A549 (cell line): ENCODE measurements around the gene ASTL. TPM values are rescaled to one million over a fixed set of nuclear protein-coding genes. Genes with fewer than 3 reads are reported as not detected.

Experiments
- ATAC-seq, 2 experiments: fragments of 200-7000 bp in 1 of 2; fragments of >200 bp in 1 of 2; cut with Nextera tagmentation in 1 of 2; cut with Tn5 transposase in 1 of 2; 3 replicates each; pipeline versions ENCODE4 v1.8.0 to v1.9.1; 2018 to 2020; ENCODE audit warnings: mild to moderate bottlenecking in 1 of 2, moderate library complexity in 1 of 2
- CTCF ChIA-PET: fragments of 300-600 bp; sonication (Branson Sonifier 250); formaldehyde crosslinking; extraction: SDS; loops from one replicate; lab custom pipeline; 2021; ENCODE audit warnings: antibody characterized with exemption, inconsistent platforms; lab: Yijun Ruan, JAX
- POLR2A ChIA-PET: fragments of 350-600 bp; formaldehyde crosslinking; extraction: SDS; loops from one replicate; lab custom pipeline; 2021; ENCODE audit warnings: antibody characterized with exemption, inconsistent platforms; lab: Yijun Ruan, JAX
- DNase-seq, 2 experiments: peaks; one replicate each; pipeline versions ENCODE4 v3.0.0 to v3.0.0-alpha.2; 2011 to 2016; ENCODE audit warnings: low read depth in 1 of 2, low spot score in 1 of 2
- FAIRE-seq: peaks from 2 replicates; lab custom pipeline; 2011; peaks lifted over from hg19 to GRCh38; lab: Jason Lieb, UNC
- H3K27ac ChIP-seq, 2 experiments: fragments of >200 bp; sonication (Bioruptor Twin); formaldehyde crosslinking; 3 replicates each; pipeline ENCODE4 v1.5.1; 2016 to 2017
- H3K4me1 ChIP-seq: fragments of >200 bp; sonication (Bioruptor Twin); formaldehyde crosslinking; 3 replicates; pipeline ENCODE4 v1.6.1; 2016
- H3K4me2 ChIP-seq: fragments of >200 bp; sonication (Bioruptor Twin); formaldehyde crosslinking; 3 replicates; pipeline ENCODE4 v1.6.1; 2016
- H3K4me3 ChIP-seq: fragments of >200 bp; sonication (Bioruptor Twin); formaldehyde crosslinking; 3 replicates; pipeline ENCODE4 v1.5.1; 2016
- H3K9me3 ChIP-seq: fragments of >200 bp; sonication (Bioruptor Twin); formaldehyde crosslinking; 3 replicates; pipeline ENCODE4 v1.6.1; 2016
- ATOH8 ChIP-seq: fragments of 250-450 bp; sonication (Bioruptor Pico); IDR thresholded peaks from 2 replicates; pipeline ENCODE4 v1.5.0; 2020; ENCODE audit warnings: low read depth, mild to moderate bottlenecking, moderate library complexity
- CBX8 ChIP-seq: fragments of 200-600 bp; sonication (generic); IDR thresholded peaks from 2 replicates; pipeline ENCODE4 v1.6.1; 2016
- CEBPB ChIP-seq, 2 experiments: fragments of >200 bp in 1 of 2; sonication (Bioruptor Twin) in 1 of 2; formaldehyde crosslinking in 1 of 2; IDR thresholded peaks; 2 replicates each; pipeline ENCODE4 v1.6.1; 2012 to 2016
- EHF ChIP-seq: fragments of 250-450 bp; sonication (Bioruptor Pico); IDR thresholded peaks from 2 replicates; pipeline ENCODE4 v1.5.0; 2020; ENCODE audit warnings: mild to moderate bottlenecking
- GATA3 ChIP-seq: IDR thresholded peaks from 2 replicates; pipeline ENCODE4 v1.6.1; 2012; ENCODE audit warnings: borderline replicate concordance
- HDAC2 ChIP-seq: fragments of 200-600 bp; sonication (generic); IDR thresholded peaks from 2 replicates; pipeline ENCODE4 v1.6.1; 2016
- HEYL ChIP-seq: fragments of 250-450 bp; sonication (Bioruptor Pico); IDR thresholded peaks from 2 replicates; pipeline ENCODE4 v1.8.0; 2021; ENCODE audit warnings: mild to moderate bottlenecking, moderate library complexity
- JUNB ChIP-seq: fragments of >200 bp; sonication (Bioruptor Twin); formaldehyde crosslinking; IDR thresholded peaks from 2 replicates; pipeline ENCODE4 v1.6.1; 2016
- MAX ChIP-seq: IDR thresholded peaks from 2 replicates; pipeline ENCODE4 v1.6.1; 2012
- MYC ChIP-seq: IDR thresholded peaks from 2 replicates; pipeline ENCODE4 v1.6.1; 2012; ENCODE audit warnings: mild to moderate bottlenecking, inconsistent platforms, low read length, improper control_type of control experiment, borderline replicate concordance
- PHF8 ChIP-seq: fragments of 200-600 bp; sonication (generic); IDR thresholded peaks from 2 replicates; pipeline ENCODE4 v1.6.1; 2016; ENCODE audit warnings: low read depth, mild to moderate bottlenecking, antibody characterized with exemption, moderate library complexity, borderline replicate concordance
- RCOR1 ChIP-seq: fragments of 150-350 bp; IDR thresholded peaks from 2 replicates; pipeline ENCODE4 v1.6.1; 2014; ENCODE audit warnings: antibody characterized with exemption, low read length, low read depth
- SMC3 ChIP-seq: fragments of >200 bp; sonication (Bioruptor Twin); formaldehyde crosslinking; IDR thresholded peaks from 3 replicates; pipeline ENCODE4 v1.6.1; 2018; ENCODE audit warnings: inconsistent platforms
- SREBF2 ChIP-seq: fragments of 450-650 bp; IDR thresholded peaks from 2 replicates; pipeline ENCODE4 v1.6.1; 2014; ENCODE audit warnings: mild to moderate bottlenecking, moderate library complexity
- TFCP2L1 ChIP-seq: fragments of 250-450 bp; sonication (Bioruptor Pico); IDR thresholded peaks from 2 replicates; pipeline ENCODE4 v1.5.0; 2021; ENCODE audit warnings: mild to moderate bottlenecking
- ZC3H11A ChIP-seq: fragments of 450-650 bp; IDR thresholded peaks from 2 replicates; pipeline ENCODE4 v1.6.1; 2014; ENCODE audit warnings: antibody characterized with exemption, mild to moderate bottlenecking
- ZSCAN20 ChIP-seq: fragments of 250-450 bp; sonication (Bioruptor Pico); IDR thresholded peaks from 2 replicates; pipeline ENCODE4 v1.8.0; 2022; ENCODE audit warnings: mild to moderate bottlenecking, moderate library complexity
- WGBS: methylation state at CpG from one replicate; pipeline ENCODE4 v1.1.6; 2017; ENCODE audit errors: missing lambda C conversion rate; 5-methylcytosine and 5-hydroxymethylcytosine counted together
- polyA plus RNA-seq, 4 experiments: library from polyadenylated mRNA; depleted of rRNA in 3 of 4; stranded (reverse); fragments of >200 nt; fragmentation: RNase III in 1 of 4; extraction: RNeasy Plus Mini Kit Qiagen cat#74134 plus additional on column Dnase treatment in 1 of 4; gene quantifications; 2 replicates in 3 of 4; 3 replicates in 1 of 4; pipeline ENCODE4 v1.2.3, GENCODE V29; 2011 to 2017
- TF ChIP-seq, protein P1 (sequence below): fragments of 150-350 bp; IDR thresholded peaks from 2 replicates; pipeline ENCODE4 v1.6.1; 2014; ENCODE audit warnings: low read depth, mild to moderate bottlenecking, low read length
- TF ChIP-seq, protein P2 (sequence below): IDR thresholded peaks from 2 replicates; pipeline ENCODE4 v1.6.1; 2012

The ASTL gene
- polyA plus RNA-seq, 2 of the 4 experiments (the other 2 are of a cell fraction) = not detected

DNA sequence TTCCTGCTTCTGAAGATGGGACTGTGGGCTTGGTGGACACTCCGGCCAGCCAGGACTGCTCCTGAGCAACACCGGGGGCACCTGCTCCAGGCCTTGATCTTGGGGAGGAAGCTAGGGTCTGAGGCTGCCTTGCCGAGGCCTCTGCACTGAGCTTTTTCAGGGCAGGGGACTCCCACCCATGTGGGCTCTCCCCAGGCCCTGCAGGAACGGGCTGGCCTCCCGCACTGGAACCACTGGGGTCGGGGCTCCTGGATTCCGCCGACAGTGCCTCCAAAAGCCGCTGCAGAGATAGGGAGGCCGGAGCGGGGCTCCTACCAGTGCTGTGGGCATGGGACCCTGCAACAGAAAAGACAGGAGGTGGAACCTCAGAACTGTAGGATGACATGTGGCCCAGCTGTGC is 14.4 kb downstream of the ASTL start:
- DNase-seq (no peak), ATAC-seq (no peak; a peak in 1 of 6 replicates), FAIRE-seq (no peak)
- H3K4me3 ChIP-seq = no peak overlapping the region
- TF ChIP-seq, protein P1, sequence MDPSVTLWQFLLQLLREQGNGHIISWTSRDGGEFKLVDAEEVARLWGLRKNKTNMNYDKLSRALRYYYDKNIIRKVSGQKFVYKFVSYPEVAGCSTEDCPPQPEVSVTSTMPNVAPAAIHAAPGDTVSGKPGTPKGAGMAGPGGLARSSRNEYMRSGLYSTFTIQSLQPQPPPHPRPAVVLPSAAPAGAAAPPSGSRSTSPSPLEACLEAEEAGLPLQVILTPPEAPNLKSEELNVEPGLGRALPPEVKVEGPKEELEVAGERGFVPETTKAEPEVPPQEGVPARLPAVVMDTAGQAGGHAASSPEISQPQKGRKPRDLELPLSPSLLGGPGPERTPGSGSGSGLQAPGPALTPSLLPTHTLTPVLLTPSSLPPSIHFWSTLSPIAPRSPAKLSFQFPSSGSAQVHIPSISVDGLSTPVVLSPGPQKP = no peak
- TF ChIP-seq CEBPB (IDR thresholded peaks at IDR 0.05) (no peak), CBX8 (no peak)
- H3K4me1 ChIP-seq = no peaks in the 10 kb centered on the region
- H3K4me2 ChIP-seq = no peak overlapping the region
- CTCF ChIA-PET = interaction anchor here (1.0 to 3.1 kb wide), 2 partner anchors 14 to 51 kb away, joined by 3 to 9 read pairs; partner anchors contain the start of gene ASTL
- 72% methylated on average over 8 of the region's 11 CpGs for WGBS
- no peaks in the 10 kb centered on the region for H3K9me3 ChIP-seq
- POLR2A ChIA-PET = no interaction called here
- H3K27ac ChIP-seq = no peak overlapping the region

- no peak for FAIRE-seq
- CTCF ChIA-PET = interaction anchor here (1.0 to 3.1 kb wide), 2 partner anchors 14 to 51 kb away, joined by 3 to 9 read pairs; partner anchors contain the start of gene ASTL
- H3K27ac ChIP-seq = no peak overlapping the region
Measured at GRCh38 chr2:96123290-96123689, 15.0 kb downstream of the ASTL start.

DNA sequence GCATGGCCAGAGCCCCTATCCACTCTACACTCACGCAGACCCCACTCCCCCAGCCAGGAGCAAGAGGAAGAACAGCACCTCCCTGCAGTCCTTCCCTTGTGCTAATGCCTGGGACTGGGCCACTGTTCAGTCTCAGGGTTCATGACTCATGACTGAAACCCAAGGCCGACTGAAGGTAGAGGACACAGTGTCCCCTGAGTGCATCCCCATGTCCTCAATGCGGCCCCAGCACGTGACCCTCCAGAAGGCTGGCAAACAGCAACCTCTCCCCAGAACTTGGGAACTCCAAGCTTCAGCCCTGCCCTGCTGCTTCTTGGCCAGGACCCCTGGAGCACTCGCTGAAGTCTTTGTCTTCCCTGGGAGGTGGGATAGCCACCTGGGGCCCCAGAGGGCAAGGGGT is 15.9 kb downstream of the ASTL start:
- WGBS = 42% methylated on average over 5 of the region's 5 CpGs
- FAIRE-seq = no peak
- POLR2A ChIA-PET = no interaction called here

More at GRCh38 chr2:96123290-96123689, 15.0 kb downstream of the ASTL start:
- DNase-seq = no peak
- no peak overlapping the region for H3K4me3 ChIP-seq
- H3K9me3 ChIP-seq = no peaks in the 10 kb centered on the region
- TF ChIP-seq HDAC2 (no peak), SMC3 (no peak), TFCP2L1 (CRISPR knock-in tag) (no peak), ATOH8 (CRISPR knock-in tag) (no peak), ZC3H11A (no peak), CBX8 (no peak), GATA3 (no peak), HEYL (CRISPR knock-in tag) (no peak), PHF8 (no peak)
- TF ChIP-seq, protein P2, sequence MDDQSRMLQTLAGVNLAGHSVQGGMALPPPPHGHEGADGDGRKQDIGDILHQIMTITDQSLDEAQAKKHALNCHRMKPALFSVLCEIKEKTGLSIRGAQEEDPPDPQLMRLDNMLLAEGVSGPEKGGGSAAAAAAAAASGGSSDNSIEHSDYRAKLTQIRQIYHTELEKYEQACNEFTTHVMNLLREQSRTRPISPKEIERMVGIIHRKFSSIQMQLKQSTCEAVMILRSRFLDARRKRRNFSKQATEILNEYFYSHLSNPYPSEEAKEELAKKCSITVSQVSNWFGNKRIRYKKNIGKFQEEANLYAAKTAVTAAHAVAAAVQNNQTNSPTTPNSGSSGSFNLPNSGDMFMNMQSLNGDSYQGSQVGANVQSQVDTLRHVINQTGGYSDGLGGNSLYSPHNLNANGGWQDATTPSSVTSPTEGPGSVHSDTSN = no peak
- TF ChIP-seq, all 56 proteins: peak for 0
- Histone ChIP-seq H3K4me2 (no peak overlapping the region), H3K4me1 (no peaks in the 10 kb centered on the region)
- POLR2A ChIA-PET = no interaction called here
- ATAC-seq = no peak; a peak in 1 of 6 replicates
- WGBS = 100% methylated on average over 1 of the region's 1 CpG

More for the DNA sequence above, 15.9 kb downstream of the ASTL start:
- no peak overlapping the region; a peak in 1 of 6 replicates for H3K27ac ChIP-seq
- no peak overlapping the region for H3K4me3 ChIP-seq
- H3K4me1 ChIP-seq = peaks cover under 1% of the 10 kb centered on the region; the same call in 2 of the 3 replicates
- DNase-seq (no peak), ATAC-seq (no peak)
- no peak overlapping the region for H3K4me2 ChIP-seq
- CTCF ChIA-PET = interaction anchor here (1.0 to 3.1 kb wide), 2 partner anchors 15 to 52 kb away, joined by 3 to 9 read pairs; partner anchors contain the start of gene ASTL
- H3K9me3 ChIP-seq = no peaks in the 10 kb centered on the region
- TF ChIP-seq SREBF2 (no peak), ATOH8 (CRISPR knock-in tag) (no peak), ZSCAN20 (CRISPR knock-in tag) (no peak), JUNB (no peak), EHF (CRISPR knock-in tag) (no peak), MYC (no peak), GATA3 (no peak), MAX (no peak), RCOR1 (no peak)
